GM21825 (cell line): ENCODE data around the gene ZHX3.

Experiments
- ATAC-seq: cut with Tn5 transposase; IDR thresholded peaks from one replicate; pipeline ENCODE4 v1.9.1; 2021; ENCODE audit warnings: mild to moderate bottlenecking, moderate library complexity; ENCODE audit not compliant: unreplicated experiment

ZHX3 gene

DNA sequence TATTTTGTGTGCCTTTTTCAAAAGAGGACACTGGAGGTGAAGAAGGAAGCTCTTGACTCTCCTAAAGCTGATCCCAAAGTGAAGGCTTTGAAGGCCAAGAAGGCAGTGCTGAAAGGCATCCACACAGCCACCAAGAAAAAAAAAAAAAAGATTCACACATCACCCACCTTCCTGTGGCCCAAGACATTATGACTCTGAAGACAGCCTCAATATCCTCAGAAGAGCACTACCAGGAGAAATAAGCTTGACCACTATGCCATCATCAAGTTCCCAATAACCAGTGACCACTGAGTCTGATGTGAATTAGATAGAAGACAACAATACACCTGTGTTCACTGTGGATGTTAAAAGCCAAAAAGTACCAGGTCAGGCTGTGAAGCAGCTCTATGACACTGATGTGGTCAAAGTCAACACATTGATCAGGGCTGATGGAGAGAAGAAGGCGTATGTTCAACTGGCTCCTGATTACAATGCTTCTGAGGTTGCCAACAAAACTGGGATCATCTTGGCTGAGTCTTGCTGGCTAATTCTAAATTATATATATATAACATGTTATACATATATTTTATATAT is 120.8 kb downstream of the ZHX3 start:
- no peak for ATAC-seq

GRCh38 chr20:41192575-41192974 is 125.0 kb downstream of the ZHX3 start:
- no peak for ATAC-seq

DNA sequence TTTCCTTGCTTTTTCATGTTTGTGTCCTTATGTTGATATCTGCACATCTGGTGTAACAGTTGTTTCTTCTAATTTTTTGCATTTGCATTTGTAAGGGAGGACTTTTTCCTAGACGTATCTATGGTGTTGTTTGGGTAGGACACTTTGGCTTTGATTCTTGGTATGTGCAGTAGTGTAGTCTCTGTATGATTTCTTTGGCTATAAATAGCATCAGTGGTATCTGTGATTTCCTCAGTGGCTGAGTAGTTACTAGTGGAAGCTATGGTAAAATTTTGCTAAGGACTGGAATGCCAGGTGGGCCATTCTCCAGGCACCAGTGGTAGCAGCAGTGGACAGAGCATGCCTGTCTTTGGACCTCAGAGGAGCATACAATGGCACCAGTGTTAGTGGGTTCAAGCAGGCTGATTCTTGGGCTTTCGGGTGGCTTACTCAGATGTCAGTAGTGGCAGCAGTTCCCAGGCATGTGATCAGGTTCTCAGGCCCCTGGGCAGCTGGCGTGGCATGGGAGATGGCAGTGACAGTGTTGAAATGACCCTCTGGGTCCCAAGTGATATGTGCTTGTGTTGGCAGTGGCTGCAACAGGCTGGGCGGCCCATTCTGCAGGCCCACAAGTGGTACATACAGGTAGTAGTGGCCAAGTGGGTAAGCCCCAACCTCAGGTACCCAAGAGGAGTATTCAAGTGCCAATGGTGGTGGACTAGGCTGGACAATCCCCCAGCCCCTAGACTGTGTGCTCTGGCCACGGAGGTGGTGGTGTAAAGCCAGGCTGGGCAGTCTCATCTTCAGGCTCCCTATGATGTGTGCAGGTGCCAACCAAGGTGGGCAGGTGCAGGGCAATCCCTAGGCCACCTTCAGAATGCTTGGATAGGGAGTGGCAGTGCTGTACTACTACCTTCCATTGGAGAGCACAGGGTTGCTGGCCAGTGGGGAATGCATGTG is 125.7 kb downstream of the ZHX3 start:
- no peak for ATAC-seq

GRCh38 chr20:41187668-41188067 is 129.9 kb downstream of the ZHX3 start:
- no peak for ATAC-seq

DNA sequence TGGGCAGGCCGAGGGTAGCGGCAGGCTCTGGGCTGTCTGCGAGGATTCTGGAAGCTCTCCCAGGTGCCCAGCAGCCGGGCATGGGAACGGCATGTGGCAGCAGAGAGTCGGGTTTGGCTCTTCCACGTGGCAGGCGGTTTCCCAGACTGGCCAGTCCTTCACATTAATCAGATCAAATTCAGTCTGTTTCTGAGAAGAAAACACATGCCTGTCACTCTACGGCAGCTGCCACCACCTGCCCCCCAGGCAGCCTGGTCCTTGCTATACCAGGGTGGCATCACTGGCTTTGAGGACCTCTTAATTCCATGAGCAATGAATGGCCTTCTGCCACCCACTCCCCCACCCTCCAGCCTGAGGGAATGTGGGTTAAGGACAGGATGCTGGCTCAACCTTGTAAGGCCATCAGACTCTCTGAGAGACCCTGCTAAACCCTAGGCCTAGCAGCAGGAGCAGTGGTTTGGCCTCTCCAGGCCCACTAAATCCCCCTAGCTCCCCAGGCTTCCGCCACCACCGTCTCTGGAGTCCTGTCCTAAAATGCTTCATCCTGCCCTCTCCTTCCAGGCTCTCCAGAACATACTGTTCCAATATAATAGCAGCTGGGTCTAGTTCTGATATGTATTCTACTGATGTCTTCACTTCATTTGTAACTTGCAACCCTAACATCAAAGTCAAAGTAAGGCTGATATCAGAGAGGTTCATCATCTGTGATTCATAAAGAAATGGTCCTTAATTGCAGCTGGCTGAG is 132.3 kb downstream of the ZHX3 start:
- ATAC-seq = no peak

GRCh38 chr20:41183831-41184230 is 133.7 kb downstream of the ZHX3 start:
- no peak for ATAC-seq

- no peak for ATAC-seq
Observed at GRCh38 chr20:41183391-41183790, 134.1 kb downstream of the ZHX3 start.

- ATAC-seq = no peak
Observed at GRCh38 chr20:41182296-41183212, 135.0 kb downstream of the ZHX3 start.

- ATAC-seq = no peak
Observed at GRCh38 chr20:41181567-41181966, 136.0 kb downstream of the ZHX3 start.

DNA sequence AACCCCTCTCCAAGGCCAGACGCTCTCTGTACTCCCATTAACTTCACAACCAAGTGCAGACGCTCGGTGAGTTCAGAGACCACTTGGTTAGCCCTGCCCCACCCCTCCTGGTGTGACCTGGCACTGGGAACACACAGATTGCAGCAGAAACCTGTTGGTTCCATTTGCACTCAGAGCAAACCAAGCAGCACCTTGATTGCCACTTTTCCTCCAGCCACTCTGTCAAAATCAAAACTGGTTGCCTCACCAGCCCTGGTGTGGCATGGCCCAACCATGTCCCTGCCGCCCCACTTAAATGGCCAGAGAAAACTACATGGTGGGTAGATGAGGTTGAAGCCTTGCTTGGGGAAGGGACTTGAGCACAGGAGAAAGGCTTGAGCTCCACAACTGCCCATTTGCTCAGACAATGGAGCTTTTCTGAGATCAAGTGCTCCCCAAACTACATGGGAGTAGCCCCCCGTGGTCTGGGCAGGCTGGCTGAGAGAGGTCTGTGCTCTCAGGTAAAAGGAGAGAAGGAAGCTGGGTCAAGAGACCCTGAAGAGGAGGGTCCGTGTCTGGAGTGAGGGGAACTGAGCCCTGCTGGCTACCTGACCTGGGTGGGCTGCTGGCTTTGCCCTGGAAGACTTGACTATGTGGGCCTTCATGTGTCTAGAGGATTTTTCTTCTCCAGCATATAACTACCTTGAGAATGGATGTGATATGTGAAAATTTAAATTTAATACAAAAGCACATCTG is 136.8 kb downstream of the ZHX3 start:
- no peak for ATAC-seq

DNA sequence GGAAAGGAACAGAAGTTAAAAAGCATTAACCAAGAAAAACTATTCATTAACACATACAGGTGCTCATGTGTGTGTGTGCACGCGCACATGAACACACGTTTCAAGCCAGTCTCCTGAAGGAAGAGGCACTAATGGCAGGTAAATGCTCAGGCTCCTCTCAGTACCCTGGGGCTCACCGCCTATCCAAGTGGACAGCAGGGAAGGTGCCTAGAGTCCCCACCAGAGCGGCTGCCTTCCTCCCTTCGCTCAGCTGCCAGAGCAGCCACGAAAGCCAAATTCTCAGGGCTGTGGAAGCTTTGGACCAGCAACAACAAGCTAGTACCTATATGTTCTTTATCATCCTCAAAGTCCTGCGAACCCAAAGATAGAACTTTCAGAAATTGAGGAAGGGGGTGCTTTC is 137.6 kb downstream of the ZHX3 start:
- ATAC-seq = no peak

DNA sequence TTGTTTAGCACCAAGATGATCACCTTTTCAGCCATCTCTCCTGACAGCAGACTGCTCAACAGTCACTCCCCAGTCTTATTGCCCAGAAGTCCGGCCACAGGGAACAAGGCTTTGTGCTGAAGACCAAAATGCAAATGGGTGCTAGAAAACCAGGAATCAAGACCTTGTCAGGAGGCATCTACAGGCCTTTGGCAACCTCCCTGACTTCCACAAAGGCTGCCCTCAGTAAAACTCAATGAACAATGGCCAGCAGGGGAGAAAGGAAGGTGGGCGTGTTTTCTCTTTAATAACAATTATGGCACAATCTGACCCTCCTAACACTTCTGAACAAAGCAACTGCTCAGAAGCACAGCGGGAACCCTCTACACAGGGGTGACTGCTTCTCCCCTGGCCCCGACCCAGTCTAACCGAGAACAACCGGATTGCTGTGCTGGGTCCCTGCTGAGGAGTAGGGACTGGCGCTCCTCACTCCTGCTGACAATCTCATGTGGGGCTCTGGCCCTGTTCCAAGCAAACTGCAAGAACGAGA is 138.6 kb downstream of the ZHX3 start:
- ATAC-seq = no peak

GRCh38 chr20:41178495-41178894 is 139.0 kb downstream of the ZHX3 start:
- ATAC-seq = no peak

DNA sequence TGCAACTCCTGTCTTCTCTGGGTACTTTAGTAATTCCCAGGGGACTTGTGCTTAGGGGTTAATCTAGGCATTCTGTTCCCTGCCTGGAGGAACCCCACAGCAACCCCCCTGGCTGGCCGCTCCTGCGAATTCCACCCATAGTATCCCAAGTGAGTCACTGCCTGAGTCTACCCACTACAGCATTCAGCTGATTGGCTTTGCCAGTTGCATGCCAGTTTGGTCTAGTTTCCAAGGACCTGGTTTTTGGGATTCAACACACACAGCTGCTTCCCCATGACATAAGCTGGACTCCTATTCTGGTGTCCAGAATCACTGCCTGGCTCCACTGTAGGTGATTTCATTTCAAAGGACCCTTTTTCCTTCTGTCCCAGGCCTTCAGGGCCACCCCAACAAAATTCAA is 139.9 kb downstream of the ZHX3 start:
- no peak for ATAC-seq

DNA sequence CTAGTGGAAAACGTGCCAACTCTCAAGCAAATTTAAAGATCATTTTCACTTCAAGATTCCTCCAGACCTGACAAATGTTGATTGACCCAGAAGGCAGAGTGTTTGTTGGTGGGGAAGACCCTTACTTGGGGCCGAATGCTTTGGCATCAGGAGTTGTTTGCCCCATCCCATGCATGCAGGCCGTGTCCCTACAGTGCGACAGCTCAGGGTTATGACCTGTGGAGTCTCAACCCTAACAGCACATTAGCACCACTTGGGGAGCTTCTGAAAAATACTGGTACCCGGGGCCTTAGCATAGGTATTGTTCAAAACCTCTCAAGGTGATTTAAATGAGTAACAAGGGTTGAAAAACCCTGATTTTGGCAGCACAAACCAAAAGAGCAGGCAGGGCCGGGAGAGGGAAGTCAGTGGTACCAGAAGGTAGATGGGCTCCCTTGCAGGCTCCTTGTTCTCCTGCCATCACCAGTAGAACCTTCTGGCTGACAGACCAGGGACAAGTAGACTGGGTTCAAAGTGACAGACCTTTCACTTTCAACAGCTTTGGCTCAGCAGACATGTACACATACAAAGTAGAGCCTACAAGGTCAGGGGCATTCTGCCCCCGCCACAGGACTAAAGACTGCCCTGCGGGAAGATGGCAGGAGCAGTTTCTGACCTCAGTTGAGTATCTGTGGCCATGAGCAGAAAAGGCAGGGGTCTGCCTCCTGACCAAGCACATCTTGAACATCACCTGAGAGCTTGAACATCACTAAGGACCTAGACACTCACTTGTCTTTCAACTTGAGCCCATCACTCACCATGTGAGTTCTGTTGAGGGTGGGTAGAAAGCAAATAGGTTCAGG is 140.6 kb downstream of the ZHX3 start:
- ATAC-seq = no peak

- no peak for ATAC-seq
Observed at GRCh38 chr20:41175727-41176330, 141.7 kb downstream of the ZHX3 start.

GRCh38 chr20:41175201-41175651 is 142.3 kb downstream of the ZHX3 start:
- no peak for ATAC-seq

DNA sequence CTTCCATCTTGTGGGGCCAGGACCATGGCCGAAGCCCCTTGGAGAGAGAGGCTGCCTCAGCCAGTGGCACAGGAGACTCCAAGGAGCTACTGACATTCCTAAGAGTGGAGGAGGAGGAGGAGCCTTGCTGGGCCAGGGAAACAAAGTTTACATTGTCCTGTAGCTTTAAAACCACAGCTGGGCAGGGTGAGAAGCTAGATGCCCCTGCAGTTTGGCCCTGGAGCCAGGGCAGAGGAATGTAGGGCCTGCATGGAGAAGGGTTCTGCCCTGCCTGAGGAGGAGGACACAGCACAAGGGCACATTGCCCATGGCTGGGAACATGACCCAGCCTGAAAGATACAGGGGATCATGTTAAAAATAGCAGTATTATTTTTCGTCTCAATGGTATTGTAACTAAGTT is 142.7 kb downstream of the ZHX3 start:
- ATAC-seq = no peak
